GM11168 (cell line): Measurements from ENCODE around the gene FNDC10.

Experiments used
- in situ Hi-C: fragments of 300-500 bp; cut with MboI; formaldehyde crosslinking; loops from one replicate; pipeline ENCODE4 v1.12.0; 2022; ENCODE audit warnings: low sequenced_read_pairs; ENCODE audit not compliant: unreplicated experiment

The FNDC10 gene

GRCh38 chr1:1617516-1617915 is 17.6 kb upstream of the FNDC10 start:
- in situ Hi-C loops: no loop called here

- in situ Hi-C loops: no loop called here
These were observed 16.9 kb upstream of the FNDC10 start for GRCh38 chr1:1616838-1617237.

DNA sequence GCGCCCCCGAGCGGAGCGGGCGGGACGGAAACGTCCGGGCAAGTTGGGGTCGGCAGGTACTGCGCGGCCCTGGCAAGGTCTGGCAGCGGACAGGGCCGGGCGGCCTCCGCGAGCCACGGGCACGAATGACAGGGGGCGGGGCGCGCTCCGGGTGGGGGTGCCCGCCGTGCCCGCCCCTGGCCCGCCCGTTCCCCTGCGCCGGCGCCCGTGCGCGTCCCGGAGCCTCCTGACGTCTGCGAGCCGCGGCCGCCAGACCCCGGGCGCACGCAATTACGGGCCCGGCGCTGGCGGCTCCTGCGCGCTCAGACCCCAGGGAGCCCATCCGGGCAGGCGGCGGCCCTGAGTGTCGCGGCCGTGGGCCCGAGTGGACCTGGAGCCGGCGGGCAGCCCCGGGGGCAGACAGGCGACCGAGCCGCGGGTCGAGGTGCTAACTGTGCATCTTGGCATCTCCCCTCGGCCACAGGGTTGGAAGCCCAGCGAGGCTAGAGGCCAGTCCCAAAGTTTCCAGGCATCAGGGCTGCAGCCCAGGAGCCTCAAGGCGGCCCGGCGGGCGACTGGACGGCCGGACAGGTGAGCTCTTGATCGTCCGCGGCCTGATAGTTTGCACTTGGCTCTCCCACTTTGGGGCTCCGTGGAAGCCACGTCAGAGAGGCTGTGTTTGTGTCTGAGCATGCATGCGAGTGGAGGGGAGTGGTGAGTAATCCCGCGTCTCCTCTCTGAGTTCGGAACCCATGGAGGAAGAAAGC is 16.3 kb upstream of the FNDC10 start:
- in situ Hi-C loops: no loop called here

GRCh38 chr1:1615256-1616044 is 15.5 kb upstream of the FNDC10 start, which contains the start of gene MIB2:
Gene MIB2 (plus strand): TSS chr1:1615500. CDS start chr1:1623453, 7,953 bp downstream.
- in situ Hi-C loops: no loop called here

- in situ Hi-C loops: no loop called here
These were observed 15.0 kb upstream of the FNDC10 start for GRCh38 chr1:1614954-1615255.

- in situ Hi-C loops: no loop called here
These were observed 14.4 kb upstream of the FNDC10 start for GRCh38 chr1:1614204-1614953.

DNA sequence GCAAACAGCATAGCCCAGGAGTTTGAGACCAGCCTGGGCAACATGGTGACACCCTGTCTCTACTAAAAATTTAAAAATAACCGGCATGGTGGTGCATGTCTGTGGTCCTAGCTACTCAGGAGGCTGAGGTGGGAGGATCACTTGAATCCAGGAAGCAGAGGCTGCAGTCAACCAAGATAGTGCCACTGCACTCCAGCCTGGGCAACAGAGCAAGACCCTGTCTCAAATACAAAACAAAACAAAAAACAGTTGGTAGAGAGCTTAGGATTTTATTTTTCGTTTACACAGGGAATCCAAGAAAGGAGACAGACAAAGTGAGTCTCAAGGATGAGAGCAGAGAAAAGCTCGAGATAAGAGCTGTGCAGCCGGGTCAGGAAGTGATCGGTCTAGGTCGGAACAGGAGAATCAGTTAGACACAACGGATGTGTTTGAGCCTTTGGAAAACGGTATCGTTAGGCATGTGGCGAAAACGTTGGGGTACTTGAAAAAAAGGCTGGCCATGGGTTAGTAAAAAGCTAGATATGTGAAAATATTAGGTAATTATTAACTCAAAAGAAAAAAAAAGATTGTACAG is 13.7 kb upstream of the FNDC10 start:
- in situ Hi-C loops: no loop called here

GRCh38 chr1:1612104-1612400 is 12.1 kb upstream of the FNDC10 start:
- in situ Hi-C loops: no loop called here

- in situ Hi-C loops: no loop called here
These were observed 10.9 kb upstream of the FNDC10 start for GRCh38 chr1:1610796-1611195.

- in situ Hi-C loops: no loop called here
These were observed 10.0 kb upstream of the FNDC10 start for GRCh38 chr1:1609822-1610485.

DNA sequence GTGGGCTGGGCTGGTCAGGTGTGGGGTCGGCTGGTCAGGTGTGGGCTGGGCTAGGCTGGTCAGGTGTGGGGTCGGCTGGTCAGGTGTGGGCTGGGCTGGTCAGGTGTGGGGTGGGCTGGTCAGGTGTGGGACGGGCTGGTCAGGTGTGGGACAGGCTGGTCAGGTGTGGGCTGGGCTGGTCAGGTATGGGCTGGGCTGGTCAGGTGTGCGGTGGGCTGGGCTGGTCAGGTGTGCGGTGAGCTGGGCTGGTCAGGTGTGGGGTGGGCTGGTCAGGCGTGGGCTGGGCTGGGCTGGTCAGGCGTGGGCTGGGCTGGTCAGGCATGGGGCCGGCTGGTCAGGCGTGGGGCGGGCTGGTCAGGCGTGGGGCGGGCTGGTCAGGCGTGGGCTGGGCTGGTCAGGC is 6.3 kb upstream of the FNDC10 start:
- in situ Hi-C loops: no loop called here

GRCh38 chr1:1605724-1606123 is 5.8 kb upstream of the FNDC10 start:
- in situ Hi-C loops: no loop called here

- in situ Hi-C loops: no loop called here
These were observed 5.2 kb upstream of the FNDC10 start for GRCh38 chr1:1605034-1605591.

- in situ Hi-C loops: no loop called here
These were observed 4.6 kb upstream of the FNDC10 start for GRCh38 chr1:1604374-1605033.

DNA sequence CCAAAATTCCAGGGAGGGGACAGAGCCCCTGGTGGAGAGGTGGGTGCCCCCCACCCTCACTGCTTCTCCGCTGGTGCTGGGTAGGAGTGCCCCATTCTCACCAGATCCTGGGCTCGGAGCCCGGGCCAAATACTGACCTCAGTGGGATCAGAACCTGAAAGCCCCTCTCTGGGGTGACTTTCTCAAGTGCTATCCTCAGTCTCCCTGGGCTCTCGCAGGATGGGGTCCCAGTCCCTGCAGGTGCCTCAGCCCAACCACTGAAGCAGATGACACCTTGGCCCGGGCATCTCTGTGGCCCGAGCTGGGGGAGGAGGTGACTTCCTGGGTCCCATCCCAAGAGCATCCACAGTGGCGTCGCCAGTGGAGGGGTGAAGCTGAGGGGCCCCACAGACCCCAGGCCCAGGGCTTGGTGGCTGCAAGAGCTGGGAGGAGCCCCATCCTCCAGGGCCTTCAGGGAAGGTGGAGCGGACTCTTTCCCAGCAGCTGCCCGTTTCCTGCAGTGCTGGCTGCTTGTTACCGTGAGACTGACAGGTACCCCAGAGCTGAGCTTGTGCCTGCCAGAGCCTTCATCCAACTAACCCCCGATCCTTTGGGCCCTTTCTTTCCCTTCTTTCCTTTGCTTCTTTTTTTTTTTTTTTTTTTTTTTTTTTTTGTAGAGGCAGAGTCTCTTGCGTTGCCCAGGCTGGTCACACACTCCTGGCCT is 3.9 kb upstream of the FNDC10 start:
- in situ Hi-C loops: no loop called here

DNA sequence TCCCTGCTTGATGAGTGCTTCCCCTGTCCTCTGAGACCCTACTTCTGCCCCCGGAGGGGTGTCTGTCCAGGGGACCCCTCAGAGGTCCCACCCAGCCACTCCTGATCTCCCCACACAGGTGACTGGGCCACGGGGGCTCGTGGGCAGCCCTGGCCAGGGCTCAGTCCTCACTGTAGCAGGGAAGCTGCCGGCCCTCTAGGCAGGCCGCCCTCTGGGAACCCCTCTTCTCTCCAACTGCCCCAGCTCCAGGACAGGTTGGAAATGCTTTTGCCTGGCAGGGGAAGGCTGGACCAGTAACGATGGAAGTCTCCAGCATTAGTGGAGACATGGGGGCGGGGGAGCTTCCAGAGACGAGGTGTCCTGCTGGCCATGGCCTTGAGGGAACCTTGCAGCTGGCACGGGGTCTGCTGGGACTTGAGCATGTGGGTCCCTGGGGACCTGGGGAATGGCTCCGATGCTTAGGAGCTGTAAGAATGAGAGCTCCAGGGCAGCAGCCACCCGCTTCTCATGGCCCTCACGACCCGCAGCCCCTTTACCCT is 3.1 kb upstream of the FNDC10 start:
- in situ Hi-C loops: no loop called here

DNA sequence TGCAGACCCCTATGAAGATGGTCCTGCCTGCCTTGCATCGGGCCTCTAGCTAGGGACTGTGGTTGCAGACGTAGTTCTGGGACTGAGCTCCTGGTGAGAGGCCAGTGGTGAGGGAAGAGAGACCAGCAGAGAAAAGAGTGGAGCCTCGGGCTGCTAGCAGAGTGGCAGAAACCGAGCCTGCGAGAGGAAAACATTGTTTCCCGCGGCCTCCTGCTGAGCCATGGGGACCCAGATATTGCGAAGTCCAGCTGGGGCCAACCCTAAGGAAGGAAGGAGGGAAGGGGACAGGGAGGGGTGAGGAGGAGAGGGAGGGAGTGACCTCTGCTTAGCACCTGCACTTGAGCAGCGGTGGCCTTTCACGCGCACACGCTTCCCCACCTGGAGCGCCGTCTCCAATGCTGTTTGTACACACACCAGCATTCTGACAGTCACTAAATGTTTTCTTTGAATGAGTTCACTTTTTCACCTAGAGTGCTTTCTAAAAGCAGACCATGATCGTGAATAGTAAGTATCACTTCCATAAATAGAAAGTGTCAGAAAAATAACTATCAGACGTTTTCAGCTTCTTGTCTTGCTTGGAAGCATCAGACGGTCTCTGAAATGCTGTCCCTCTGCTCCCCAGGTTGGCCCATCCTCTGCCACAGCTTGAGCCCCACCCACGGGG is 2.5 kb upstream of the FNDC10 start:
- in situ Hi-C loops: no loop called here

GRCh38 chr1:1601564-1602303 is 1.8 kb upstream of the FNDC10 start:
- in situ Hi-C loops: no loop called here
